OCI-LY3 (cell line): Measurements from ENCODE around the gene PRPH.
A peak's percentile ranks its signal among the peaks of the same experiment; 100 is the strongest.

Experiments
- H2AFZ ChIP-seq: fragments of 200-600, 300-600 bp; shearing (Covaris generic); 2 replicates; pipeline ENCODE4 v1.6.0; 2014; ENCODE audit warnings: antibody characterized with exemption, low read depth, low read length
- H3K27ac ChIP-seq: fragments of 200-600, 300-600 bp; sonication (generic); 2 replicates; pipeline ENCODE4 v1.5.1; 2014; ENCODE audit warnings: mild to moderate bottlenecking, low read length, moderate library complexity, mixed read lengths
- H3K27me3 ChIP-seq: fragments of 200-600, 300-600 bp; sonication (generic); 2 replicates; pipeline ENCODE4 v1.6.1; 2014; ENCODE audit warnings: low read depth, low read length, mixed read lengths
- H3K36me3 ChIP-seq: fragments of 200-600, 300-600 bp; sonication (generic); replicated peaks from 2 replicates; pipeline ENCODE3; 2014; ENCODE audit warnings: low read depth, low read length, mixed read lengths
- H3K4me1 ChIP-seq: fragments of 300-600, 200-600 bp; sonication (generic); 2 replicates; pipeline ENCODE4 v1.6.1; 2014; ENCODE audit warnings: low read length, mixed read lengths
- H3K4me2 ChIP-seq: fragments of 200-600, 300-600 bp; sonication (generic); 2 replicates; pipeline ENCODE4 v1.6.1; 2014; ENCODE audit warnings: low read length, mixed read lengths
- H3K4me3 ChIP-seq: fragments of 300-600, 200-600 bp; sonication (generic); 2 replicates; pipeline ENCODE4 v1.5.1; 2014; ENCODE audit warnings: antibody characterized with exemption, mild to moderate bottlenecking, low read length, moderate library complexity
- H3K79me2 ChIP-seq: fragments of 300-600, 200-600 bp; shearing (Covaris generic); 2 replicates; pipeline ENCODE4 v1.6.1; 2014; ENCODE audit warnings: mild to moderate bottlenecking, low read length, mixed read lengths
- H3K9ac ChIP-seq: fragments of 300-600, 200-600 bp; shearing (Covaris generic); 2 replicates; pipeline ENCODE4 v1.6.0; 2014; ENCODE audit warnings: mild to moderate bottlenecking, low read length, moderate library complexity
- H3K9me3 ChIP-seq: fragments of 200-600, 300-600 bp; shearing (Covaris generic); 2 replicates; pipeline ENCODE4 v1.6.1; 2014; ENCODE audit warnings: low read length, mixed read lengths; ENCODE audit not compliant: insufficient read depth
- H4K20me1 ChIP-seq: fragments of 200-600, 300-600 bp; sonication (generic); 2 replicates; pipeline ENCODE4 v1.6.1; 2016; ENCODE audit warnings: low read length, mixed read lengths; ENCODE audit not compliant: insufficient read depth
- CTCF ChIP-seq: fragments of 200-600, 300-600 bp; sonication (generic); IDR thresholded peaks from 2 replicates; pipeline ENCODE4 v1.5.1; 2014; ENCODE audit warnings: antibody characterized with exemption, low read length, low read depth
- EZH2phosphoT487 ChIP-seq: fragments of 200-600 bp; shearing (Covaris generic); IDR thresholded peaks from 2 replicates; pipeline ENCODE4 v1.6.1; 2018; ENCODE audit warnings: antibody characterized with exemption, mixed run types, low read depth

PRPH gene

GRCh38 chr12:49345051-49345824, 50.3 kb downstream of the PRPH start:
- Histone ChIP-seq H3K79me2 (no peaks in the 10 kb centered on the region), H3K36me3 (no peaks in the 10 kb centered on the region), H3K9ac (no peak overlapping the region), H3K27ac (no peak overlapping the region), H3K9me3 (no peaks in the 10 kb centered on the region), H3K4me1 (peaks cover 20% of the 10 kb centered on the region), H3K27me3 (peaks cover 16% of the 10 kb centered on the region), H4K20me1 (no peaks in the 10 kb centered on the region), H3K4me3 (no peak overlapping the region), H2AFZ (no peak overlapping the region), H3K4me2 (no peak overlapping the region)
- no peak for TF ChIP-seq CTCF
- TF ChIP-seq EZH2phosphoT487 = no peak

GRCh38 chr12:49345825-49346658, 51.1 kb downstream of the PRPH start:
- H2AFZ ChIP-seq = no peak overlapping the region
- H3K4me1 ChIP-seq = peaks cover 20% of the 10 kb centered on the region
- H3K27me3 ChIP-seq = peaks cover 16% of the 10 kb centered on the region
- no peak overlapping the region for H3K9ac ChIP-seq
- H3K4me2 ChIP-seq = no peak overlapping the region
- TF ChIP-seq CTCF (no peak), EZH2phosphoT487 (no peak)
- no peaks in the 10 kb centered on the region for H4K20me1 ChIP-seq
- no peaks in the 10 kb centered on the region for H3K9me3 ChIP-seq
- H3K79me2 ChIP-seq = no peaks in the 10 kb centered on the region
- no peak overlapping the region for H3K4me3 ChIP-seq
- H3K27ac ChIP-seq = no peak overlapping the region
- no peaks in the 10 kb centered on the region for H3K36me3 ChIP-seq

GRCh38 chr12:49346659-49347310, 51.8 kb downstream of the PRPH start, which contains the start of gene DNAJC22:
Gene DNAJC22 (plus strand): TSS chr12:49346888. CDS start chr12:49348873, 1,985 bp downstream.
- H3K4me3 ChIP-seq = peak within 1 kb of the TSS; percentile 73
- H3K9ac ChIP-seq = peak within 1 kb of the TSS; percentile 52
- peaks cover 16% of the 10 kb centered on the region for H3K27me3 ChIP-seq
- H3K4me2 ChIP-seq = peak within 1 kb of the TSS; percentile 78
- H3K9me3 ChIP-seq = no peaks in the 10 kb centered on the region
- no peaks in the 10 kb centered on the region for H3K79me2 ChIP-seq
- no peaks in the 10 kb centered on the region for H4K20me1 ChIP-seq
- no peak for TF ChIP-seq EZH2phosphoT487
- no peak for TF ChIP-seq CTCF
- H2AFZ ChIP-seq = peak within 1 kb of the TSS; percentile 88
- H3K4me1 ChIP-seq = peaks cover 20% of the 10 kb centered on the region
- no peaks in the 10 kb centered on the region for H3K36me3 ChIP-seq
- H3K27ac ChIP-seq = no peak within 1 kb of the TSS
